CD14-positive monocyte (primary cell): ENCODE measurements around the gene ROGDI. TPM values are rescaled to one million over a fixed set of nuclear protein-coding genes. Genes with fewer than 3 reads are reported as not detected.
A peak's percentile ranks its signal among the peaks of the same experiment; 100 is the strongest.

Experiments
- DNase-seq, 3 donors: peaks; one replicate each; pipeline ENCODE4 v3.0.0-alpha.2; 2011 to 2022
- H2AFZ ChIP-seq: 2 replicates; pipeline ENCODE4 v1.6.0; 2012; ENCODE audit warnings: mild to moderate bottlenecking, low read depth, low read length, inconsistent platforms; ENCODE audit not compliant: insufficient read depth, poor library complexity, severe bottlenecking
- H3K27ac ChIP-seq, 2 donors: 1 replicate in 1 of 2; 2 replicates in 1 of 2; pipeline ENCODE4 v1.5.1; 2012 to 2013; ENCODE audit warnings: low read length in 2 of 2, control low read depth in 1 of 2, inconsistent platforms in 1 of 2, low read depth in 1 of 2, mild to moderate bottlenecking in 1 of 2
- H3K27me3 ChIP-seq, 2 donors: one replicate each; pipeline versions ENCODE4 v1.6.0 to v1.6.1; 2011 to 2013; ENCODE audit warnings: low read length in 2 of 2; ENCODE audit not compliant: control insufficient read depth in 2 of 2, insufficient read depth in 2 of 2
- H3K36me3 ChIP-seq, 2 donors: replicated peaks in 1 of 2; 1 replicate in 1 of 2; 2 replicates in 1 of 2; pipeline versions ENCODE4 v1.5.1 to v1.6.1; 2012 to 2013; ENCODE audit warnings: low read length in 2 of 2, control low read depth in 1 of 2, inconsistent platforms in 1 of 2, mild to moderate bottlenecking in 1 of 2; ENCODE audit not compliant: insufficient read depth in 2 of 2, control insufficient read depth in 1 of 2
- H3K4me1 ChIP-seq, 2 donors: 1 replicate in 1 of 2; 2 replicates in 1 of 2; pipeline versions ENCODE4 v1.5.1 to v1.6.1; 2012 to 2013; ENCODE audit warnings: low read length in 2 of 2, control low read depth in 1 of 2, inconsistent platforms in 1 of 2, mild to moderate bottlenecking in 1 of 2, moderate library complexity in 1 of 2; ENCODE audit not compliant: insufficient read depth in 2 of 2, control insufficient read depth in 1 of 2
- H3K4me2 ChIP-seq: replicated peaks from 2 replicates; pipeline ENCODE3; 2012; ENCODE audit warnings: low read length, moderate library complexity, mild to moderate bottlenecking; ENCODE audit not compliant: poor library complexity, severe bottlenecking; ENCODE audit errors: extremely low read depth
- H3K4me3 ChIP-seq, 3 experiments: fragments of 200-600 bp in 1 of 3; sonication (generic) in 1 of 3; replicated peaks in 1 of 3; 1 replicate in 2 of 3; 2 replicates in 1 of 3; pipeline ENCODE4 v1.5.1; 2011 to 2013; ENCODE audit warnings: low read length in 3 of 3, mild to moderate bottlenecking in 3 of 3, control low read depth in 2 of 3, low read depth in 2 of 3, inconsistent platforms in 1 of 3, moderate library complexity in 1 of 3
- H3K79me2 ChIP-seq: 2 replicates; pipeline ENCODE4 v1.6.0; 2012; ENCODE audit warnings: mild to moderate bottlenecking, control low read depth, inconsistent platforms, low read length, moderate library complexity; ENCODE audit not compliant: insufficient read depth
- H3K9ac ChIP-seq: 2 replicates; pipeline ENCODE4 v1.6.0; 2017; ENCODE audit warnings: low read length, mild to moderate bottlenecking; ENCODE audit not compliant: insufficient read depth, poor library complexity, severe bottlenecking
- H3K9me3 ChIP-seq, 2 donors: replicated peaks in 1 of 2; 1 replicate in 1 of 2; 2 replicates in 1 of 2; pipeline versions ENCODE4 v1.5.1 to v1.6.1; 2012 to 2013; ENCODE audit warnings: low read length in 2 of 2, control low read depth in 1 of 2; ENCODE audit not compliant: control insufficient read depth in 1 of 2, insufficient read depth in 1 of 2
- H4K20me1 ChIP-seq: 2 replicates; pipeline ENCODE4 v1.6.0; 2012; ENCODE audit warnings: mild to moderate bottlenecking, low read length, control low read depth, moderate library complexity; ENCODE audit not compliant: insufficient read depth
- H3K27ac Mint-ChIP-seq, 7 donors: one replicate each; pipeline ENCODE4 v1.8.0; 2020; ENCODE audit warnings: mild to moderate bottlenecking in 7 of 7, mixed read lengths in 7 of 7, moderate library complexity in 6 of 7, inconsistent platforms in 2 of 7
- H3K27me3 Mint-ChIP-seq, 3 donors: one replicate each; pipeline ENCODE4 v1.8.0; 2021 to 2022; ENCODE audit warnings: low read depth in 3 of 3, mild to moderate bottlenecking in 3 of 3, mixed read lengths in 3 of 3, moderate library complexity in 3 of 3, inconsistent platforms in 1 of 3
- H3K36me3 Mint-ChIP-seq, 2 donors: one replicate each; pipeline ENCODE4 v1.8.0; 2020; ENCODE audit warnings: mixed read lengths in 2 of 2, inconsistent platforms in 1 of 2, mild to moderate bottlenecking in 1 of 2
- H3K4me1 Mint-ChIP-seq: one replicate; pipeline ENCODE4 v1.8.0; 2020; ENCODE audit warnings: mild to moderate bottlenecking, mixed read lengths
- H3K4me3 Mint-ChIP-seq, 2 donors: one replicate each; pipeline ENCODE4 v1.8.0; 2020; ENCODE audit warnings: mild to moderate bottlenecking in 2 of 2, mixed read lengths in 2 of 2, moderate library complexity in 1 of 2
- H3K9me3 Mint-ChIP-seq, 7 donors: one replicate each; pipeline ENCODE4 v1.8.0; 2020 to 2022; ENCODE audit warnings: mixed read lengths in 7 of 7, mild to moderate bottlenecking in 6 of 7, moderate library complexity in 6 of 7, inconsistent platforms in 2 of 7
- WGBS: methylation state at CpG from one replicate; pipeline ENCODE4 v1.1.5; 2013; ENCODE audit warnings: missing lambda C conversion rate; ENCODE audit not compliant: insufficient coverage; 5-methylcytosine and 5-hydroxymethylcytosine counted together
- intact Hi-C, 2 donors: fragments of 100-400 bp; cut with micrococcal nuclease; formaldehyde crosslinking; loops; one replicate each; pipeline versions ENCODE4 v1.15.0 to v1.15.1; 2023
- polyA plus RNA-seq, 3 donors: library from polyadenylated mRNA; depleted of rRNA in 1 of 3; unstranded in 2 of 3; stranded (reverse) in 1 of 3; fragments of 300-500 nt in 2 of 3; fragments of >200 nt in 1 of 3; fragmentation: Illumina TruSeq in 2 of 3; gene quantifications; 1 replicate in 2 of 3; 2 replicates in 1 of 3; pipeline ENCODE4 v1.2.3, GENCODE V29; 2012 to 2021
- TF ChIP-seq, protein P1 (sequence below): fragments of 200-600 bp; IDR thresholded peaks from one replicate; pipeline ENCODE4 v1.8.0; 2022; ENCODE audit warnings: antibody characterized with exemption, mild to moderate bottlenecking

The ROGDI gene
- polyA plus RNA-seq, 3 donors, result 40.9 to 126 (median 54.4) TPM

DNA sequence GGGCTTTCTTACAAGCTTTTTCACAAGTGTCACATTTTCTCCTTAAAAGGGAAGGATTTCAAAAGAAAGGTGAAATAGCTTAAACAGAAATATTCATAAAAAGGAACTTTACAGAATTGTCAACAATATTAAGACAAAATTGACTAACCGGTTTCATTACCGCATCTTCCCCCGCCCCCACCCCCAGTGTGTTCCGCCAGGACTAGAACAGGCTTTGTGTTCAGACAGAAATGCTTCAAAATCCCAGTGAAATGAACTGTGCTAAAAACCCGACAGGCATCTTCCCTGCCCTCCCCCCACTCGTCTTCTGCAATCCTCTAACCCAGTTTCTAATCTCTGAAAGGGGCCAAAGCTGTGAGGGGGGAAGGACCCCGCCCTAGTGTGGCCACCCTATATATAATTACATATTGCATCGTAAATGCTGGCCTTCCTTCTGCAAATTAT lies 990 bp upstream of the ROGDI start:
- Histone ChIP-seq H3K4me1 (peaks cover 40 to 48% of the 10 kb centered on the region in 2 donors), H3K4me3 (peak overlapping the region; percentile 72 to 92 (median 75)), H4K20me1 (no peaks in the 10 kb centered on the region), H2AFZ (no peak overlapping the region), H3K9ac (no peak overlapping the region), H3K9me3 (no peaks in the 10 kb centered on the region), H3K27ac (peak overlapping the region; percentile 77 to 86), H3K27me3 (no peaks in the 10 kb centered on the region), H3K79me2 (peaks cover 35% of the 10 kb centered on the region), H3K36me3 (peaks cover 45 to 53% of the 10 kb centered on the region in 2 donors), H3K4me2 (peak overlapping the region; percentile 98)
- Mint-ChIP-seq H3K4me3 (peak overlapping the region; percentile 87 to 89), H3K27me3 (peaks cover 0 to 2% (median 0%) of the 10 kb centered on the region in 3 donors), H3K36me3 (peaks cover 34 to 62% of the 10 kb centered on the region in 2 donors), H3K9me3 (no peaks in the 10 kb centered on the region), H3K27ac (peak overlapping the region; percentile 86 to 97 (median 96)), H3K4me1 (peaks cover 42% of the 10 kb centered on the region)
- TF ChIP-seq, protein P1, sequence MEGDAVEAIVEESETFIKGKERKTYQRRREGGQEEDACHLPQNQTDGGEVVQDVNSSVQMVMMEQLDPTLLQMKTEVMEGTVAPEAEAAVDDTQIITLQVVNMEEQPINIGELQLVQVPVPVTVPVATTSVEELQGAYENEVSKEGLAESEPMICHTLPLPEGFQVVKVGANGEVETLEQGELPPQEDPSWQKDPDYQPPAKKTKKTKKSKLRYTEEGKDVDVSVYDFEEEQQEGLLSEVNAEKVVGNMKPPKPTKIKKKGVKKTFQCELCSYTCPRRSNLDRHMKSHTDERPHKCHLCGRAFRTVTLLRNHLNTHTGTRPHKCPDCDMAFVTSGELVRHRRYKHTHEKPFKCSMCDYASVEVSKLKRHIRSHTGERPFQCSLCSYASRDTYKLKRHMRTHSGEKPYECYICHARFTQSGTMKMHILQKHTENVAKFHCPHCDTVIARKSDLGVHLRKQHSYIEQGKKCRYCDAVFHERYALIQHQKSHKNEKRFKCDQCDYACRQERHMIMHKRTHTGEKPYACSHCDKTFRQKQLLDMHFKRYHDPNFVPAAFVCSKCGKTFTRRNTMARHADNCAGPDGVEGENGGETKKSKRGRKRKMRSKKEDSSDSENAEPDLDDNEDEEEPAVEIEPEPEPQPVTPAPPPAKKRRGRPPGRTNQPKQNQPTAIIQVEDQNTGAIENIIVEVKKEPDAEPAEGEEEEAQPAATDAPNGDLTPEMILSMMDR, result no peak
- WGBS, result 0% methylated on average over 5 of the region's 8 CpGs
- peak; percentile 23 to 50 (median 35) for DNase-seq
- intact Hi-C loops, result loop anchor here (2.0 to 5.0 kb wide), 4 partner anchors 36 to 71 kb away; partner anchors contain the start of genes ANKS3 (in 2 of the 2), DNAAF8 (in 2 of the 2), GLYR1 (in 2 of the 2) and UBN1 (in 2 of the 2)

DNA sequence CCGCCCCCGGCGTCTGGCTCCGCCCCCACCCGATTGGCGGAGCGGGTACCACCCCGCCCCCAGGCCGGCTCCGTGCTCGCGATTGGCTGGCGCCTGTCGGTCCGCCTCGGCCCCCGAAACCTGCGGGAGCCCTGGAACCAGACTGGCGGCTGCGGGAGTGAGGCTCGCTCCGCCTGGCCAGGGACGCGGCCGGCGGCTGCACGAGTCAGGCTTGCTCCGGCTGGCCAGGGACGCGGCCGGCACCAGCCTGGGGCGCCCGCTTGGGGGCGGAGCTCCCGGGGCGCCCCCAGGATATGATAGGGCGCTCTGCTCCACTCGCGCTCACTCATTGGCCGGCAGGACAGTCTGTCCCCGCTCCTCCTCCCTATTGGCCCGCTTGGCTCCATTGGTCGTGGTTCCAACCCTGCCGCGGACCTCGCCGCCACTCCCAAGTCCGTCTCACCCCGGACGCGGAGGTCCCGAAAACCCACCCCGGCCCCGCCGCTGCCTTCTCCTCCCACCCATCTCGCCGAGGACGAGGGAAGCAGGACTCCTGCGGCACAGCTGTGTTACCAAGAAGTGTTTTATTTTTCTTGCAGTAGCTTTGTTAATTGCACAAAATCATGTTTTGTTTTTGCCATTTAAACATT lies 340 bp upstream of the ROGDI start:
- Mint-ChIP-seq H3K4me1 (peaks cover 42% of the 10 kb centered on the region), H3K9me3 (no peaks in the 10 kb centered on the region), H3K27me3 (peaks cover 0 to 2% (median 0%) of the 10 kb centered on the region in 3 donors), H3K4me3 (peak overlapping the region; percentile 87 to 89), H3K27ac (peak overlapping the region; percentile 86 to 97 (median 96)), H3K36me3 (peaks cover 36 to 61% of the 10 kb centered on the region in 2 donors)
- H2AFZ ChIP-seq, result peak overlapping the region; percentile 86
- no peaks in the 10 kb centered on the region for H3K9me3 ChIP-seq
- under 1% methylated on average over 54 of the region's 59 CpGs for WGBS
- H3K9ac ChIP-seq, result peak overlapping the region; percentile 71
- TF ChIP-seq, protein P1, result no peak
- H3K4me3 ChIP-seq, result peak overlapping the region; percentile 72 to 92 (median 75)
- H3K36me3 ChIP-seq, result peaks cover 46 to 53% of the 10 kb centered on the region in 2 donors
- H3K4me1 ChIP-seq, result peaks cover 40 to 48% of the 10 kb centered on the region in 2 donors
- no peaks in the 10 kb centered on the region for H4K20me1 ChIP-seq
- peak overlapping the region; percentile 98 for H3K4me2 ChIP-seq
- intact Hi-C loops, result loop anchor here (2.0 to 5.0 kb wide), 4 partner anchors 35 to 70 kb away; partner anchors contain the start of genes ANKS3 (in 2 of the 2), DNAAF8 (in 2 of the 2), GLYR1 (in 2 of the 2) and UBN1 (in 2 of the 2)
- H3K79me2 ChIP-seq, result peaks cover 35% of the 10 kb centered on the region
- peak overlapping the region; percentile 77 to 86 for H3K27ac ChIP-seq
- peak; percentile 83 to 91 (median 86) for DNase-seq
- no peaks in the 10 kb centered on the region for H3K27me3 ChIP-seq
